Cortex of kidney (tissue), 1 donor: ENCODE data around the gene RAD51B.
"Not testable (repeated sequence)": the region's sequence is repeated elsewhere in the genome, so short reads cannot be mapped to it uniquely, and the experiment has no call there.

ENCODE experiments used
- DNase-seq: peaks from one replicate; lab custom pipeline; 2025; lab: John Stamatoyannopoulos, UW

Gene RAD51B

DNA sequence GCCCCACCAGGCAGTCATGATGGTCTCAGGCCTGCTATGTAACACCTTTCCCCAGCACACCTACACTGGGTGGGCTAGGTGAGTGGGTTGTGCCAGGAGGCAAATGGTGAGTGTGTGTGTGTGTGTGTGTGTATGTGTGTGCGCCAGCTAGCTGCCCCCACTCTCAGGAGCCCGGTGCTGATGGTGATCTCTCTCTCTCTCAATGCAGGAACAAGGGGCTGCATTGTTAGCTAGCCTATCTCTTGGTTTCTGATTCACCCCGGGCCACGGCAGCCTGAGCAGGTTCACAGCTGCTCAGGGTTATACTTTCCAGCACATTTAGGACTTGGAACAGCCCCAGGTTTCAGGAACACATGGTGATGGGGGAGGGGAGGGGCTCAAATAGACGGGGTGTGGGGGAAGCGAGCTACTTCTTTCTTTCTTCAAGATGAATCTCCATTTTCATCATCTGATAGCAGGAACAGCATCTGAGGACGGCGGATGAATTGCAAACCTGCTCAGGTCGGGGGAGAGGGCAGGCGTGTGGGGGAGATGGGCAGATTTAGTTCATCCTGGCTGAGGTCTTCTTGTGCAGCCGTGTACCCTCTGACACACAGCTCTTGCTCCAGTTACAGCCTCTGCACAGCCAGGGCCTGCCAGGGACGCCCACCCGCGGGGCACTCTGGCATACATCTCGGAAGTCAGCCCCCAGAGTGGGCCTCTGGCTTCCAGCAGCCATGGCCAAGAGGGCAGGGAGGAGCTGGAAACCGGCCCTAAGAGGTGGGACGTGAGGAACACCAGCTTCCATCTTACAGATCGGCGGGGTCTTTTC is 835.6 kb downstream of the RAD51B start:
- DNase-seq, result no peak

GRCh38 chr14:68655911-68656316 is 836.3 kb downstream of the RAD51B start:
- DNase-seq, result no peak

DNA sequence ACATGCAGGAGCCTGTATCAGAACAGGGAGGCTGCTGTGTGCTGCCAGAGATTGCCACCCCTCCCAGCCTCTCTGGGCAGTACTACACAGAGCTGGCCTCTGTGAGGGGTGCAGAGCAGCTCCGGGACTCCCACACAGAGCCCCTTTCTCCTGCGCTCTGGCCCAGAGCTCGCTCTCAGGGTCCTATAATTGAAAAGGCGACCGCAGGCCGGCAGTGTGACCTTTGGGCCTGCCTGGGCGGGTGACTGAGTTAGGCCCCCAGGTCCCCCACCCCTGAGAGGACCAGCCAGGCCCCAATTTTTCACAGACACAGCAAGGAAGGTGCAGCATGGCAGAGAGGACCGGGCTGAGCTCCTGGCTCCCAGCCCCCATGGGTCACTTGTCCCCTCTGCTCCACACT is 836.9 kb downstream of the RAD51B start:
- DNase-seq, result no peak

DNA sequence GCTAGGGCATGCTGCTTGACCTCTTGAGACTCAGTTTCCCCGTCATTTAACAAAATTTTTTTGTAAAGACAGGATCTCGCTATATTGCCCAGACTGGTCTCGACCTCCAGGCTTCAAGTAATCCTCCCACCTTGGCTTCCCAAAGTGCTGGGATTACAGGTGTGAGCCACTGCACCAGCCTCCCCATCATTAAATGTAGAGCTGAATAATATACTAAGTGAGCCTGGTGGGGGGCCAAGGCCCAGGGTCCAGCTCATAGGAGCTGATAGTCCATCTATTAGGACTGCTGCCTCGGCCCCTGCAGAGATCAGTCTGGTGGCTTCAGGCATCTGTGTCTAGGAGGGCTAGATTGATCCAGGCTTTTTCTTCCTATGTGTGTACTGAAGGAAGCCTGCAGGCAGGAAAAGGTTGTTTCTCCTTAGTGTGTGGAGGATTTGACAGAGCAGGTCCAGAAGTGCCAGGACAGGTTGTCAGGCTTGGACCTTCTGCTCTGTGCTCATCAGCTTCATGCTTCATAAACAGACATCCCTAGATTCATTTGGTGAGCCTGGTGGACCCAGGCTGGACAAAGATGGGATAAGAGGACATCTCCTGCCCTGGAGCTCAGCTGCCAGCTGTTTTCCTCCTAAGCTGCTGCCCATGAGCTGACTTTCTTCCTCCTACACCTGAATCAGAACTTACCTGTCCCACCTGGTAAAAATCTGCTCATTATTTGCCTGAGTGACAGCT is 837.9 kb downstream of the RAD51B start:
- no peak for DNase-seq

GRCh38 chr14:68658029-68658509 is 838.5 kb downstream of the RAD51B start:
- DNase-seq, result no peak

DNA sequence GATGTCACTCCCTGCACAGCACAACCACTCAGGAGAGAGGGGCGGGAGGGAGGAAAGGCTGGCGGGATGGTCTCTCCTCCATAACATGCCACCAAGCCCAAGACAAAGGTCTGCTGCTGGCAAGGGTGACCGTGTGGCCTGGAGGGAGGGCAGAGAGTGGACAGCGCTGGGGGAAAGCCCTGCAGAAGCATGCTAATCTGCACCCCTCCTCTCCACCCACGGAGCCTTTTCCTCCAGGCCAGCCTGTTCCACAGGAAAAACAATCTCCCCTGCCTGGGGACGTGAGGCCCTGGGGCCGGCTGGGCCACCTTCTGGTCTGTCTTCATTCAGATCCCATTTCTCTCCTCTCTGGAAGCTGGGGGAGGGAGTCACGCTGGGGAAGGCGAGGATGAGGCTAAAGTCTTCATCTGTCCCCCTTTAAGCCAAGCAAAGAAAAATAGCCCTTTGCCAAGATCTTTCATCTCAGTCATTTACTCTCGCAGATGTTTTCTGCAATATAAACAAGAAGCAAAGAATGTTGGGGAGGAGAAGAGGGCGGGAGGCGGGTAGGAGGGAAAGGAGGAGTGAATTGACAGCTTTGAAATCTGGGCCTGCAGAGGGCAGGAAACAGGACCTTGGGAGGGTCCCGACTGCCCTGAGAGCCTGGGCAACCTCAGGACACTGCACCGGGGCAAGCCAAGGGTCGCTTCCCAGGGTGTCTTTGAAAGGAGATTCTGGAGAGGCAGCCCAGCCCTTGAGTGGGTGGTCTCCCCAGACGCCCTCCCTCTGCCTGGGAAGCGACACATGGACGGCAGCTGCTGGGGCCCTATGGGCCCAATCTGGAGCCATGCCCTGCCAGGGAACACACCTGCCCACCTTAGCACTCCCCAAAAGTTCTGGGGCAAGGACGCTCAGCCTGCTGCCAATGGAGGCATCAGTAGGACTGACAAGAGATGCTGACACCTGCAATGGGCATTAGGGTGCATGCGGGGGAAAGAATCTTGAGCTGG is 839.7 kb downstream of the RAD51B start:
- DNase-seq, result no peak

- no peak for DNase-seq
Observed at GRCh38 chr14:68660495-68660894, 840.9 kb downstream of the RAD51B start.

DNA sequence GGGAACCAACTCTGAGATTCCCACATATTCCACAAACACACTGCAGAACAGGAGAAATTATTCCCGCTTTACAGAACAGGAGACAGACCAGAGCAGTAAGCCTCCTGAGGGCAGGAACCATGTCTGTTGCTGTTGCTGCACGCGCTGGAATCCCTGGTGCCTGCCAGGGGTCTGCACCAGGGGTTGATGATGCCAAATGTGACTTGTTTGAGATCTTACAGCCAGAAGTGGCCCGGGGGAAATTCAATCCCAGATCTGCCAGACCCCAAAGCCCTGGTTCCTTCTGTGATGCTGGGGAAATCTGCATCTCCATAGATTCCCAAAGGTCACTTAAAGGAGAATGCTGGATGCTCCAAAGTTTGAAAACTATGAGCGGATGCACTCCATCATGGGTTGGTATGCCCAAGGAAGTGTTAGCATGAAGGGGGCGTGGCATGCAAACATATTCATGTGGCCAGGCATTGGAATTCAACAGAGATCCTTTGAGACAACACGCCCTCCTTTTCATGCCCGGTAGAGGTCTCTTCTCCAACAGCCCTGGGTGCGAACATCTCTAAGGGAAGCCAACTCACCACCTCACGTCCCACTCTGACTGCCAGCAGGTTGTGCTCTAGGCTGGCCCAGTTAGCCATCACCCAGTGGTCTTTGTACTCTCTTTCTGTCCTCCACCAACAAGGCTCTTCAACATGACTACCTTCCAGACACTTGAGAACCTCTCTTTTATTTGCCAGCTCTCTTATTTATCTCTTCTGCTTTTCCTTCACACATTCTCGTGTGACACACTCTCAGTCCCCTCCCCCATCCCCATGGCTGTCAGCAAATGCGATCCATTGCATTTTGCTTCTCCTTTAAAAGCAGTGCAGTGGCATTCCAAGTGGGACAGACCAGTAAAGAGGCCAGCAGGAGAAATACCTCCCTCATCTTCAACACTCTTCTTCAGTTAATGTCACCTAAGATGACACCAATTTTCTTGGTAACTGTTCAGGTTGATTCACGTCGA is 841.9 kb downstream of the RAD51B start:
- no peak for DNase-seq

DNA sequence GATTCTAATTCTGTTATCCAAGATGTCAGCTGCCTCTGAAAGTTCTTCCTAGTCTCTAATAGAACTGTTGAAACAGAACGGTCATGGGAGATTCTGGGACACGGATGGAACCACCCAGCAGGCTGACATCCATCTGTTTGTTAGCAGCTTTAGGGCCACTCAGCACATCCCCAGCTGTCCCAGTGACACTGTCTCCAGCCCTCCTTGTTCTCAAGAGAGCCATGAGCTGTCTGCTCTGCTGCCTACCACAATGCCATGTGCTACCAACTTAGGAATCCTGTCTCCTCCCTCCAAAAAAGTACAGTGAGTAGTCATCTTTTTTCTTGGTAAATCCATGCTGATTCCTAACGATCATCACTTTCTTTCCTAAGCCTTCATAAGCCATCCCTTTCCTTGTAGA is 842.8 kb downstream of the RAD51B start:
- no peak for DNase-seq

- not testable (repeated sequence) for DNase-seq
Observed at GRCh38 chr14:68662826-68663225, 843.2 kb downstream of the RAD51B start.

DNA sequence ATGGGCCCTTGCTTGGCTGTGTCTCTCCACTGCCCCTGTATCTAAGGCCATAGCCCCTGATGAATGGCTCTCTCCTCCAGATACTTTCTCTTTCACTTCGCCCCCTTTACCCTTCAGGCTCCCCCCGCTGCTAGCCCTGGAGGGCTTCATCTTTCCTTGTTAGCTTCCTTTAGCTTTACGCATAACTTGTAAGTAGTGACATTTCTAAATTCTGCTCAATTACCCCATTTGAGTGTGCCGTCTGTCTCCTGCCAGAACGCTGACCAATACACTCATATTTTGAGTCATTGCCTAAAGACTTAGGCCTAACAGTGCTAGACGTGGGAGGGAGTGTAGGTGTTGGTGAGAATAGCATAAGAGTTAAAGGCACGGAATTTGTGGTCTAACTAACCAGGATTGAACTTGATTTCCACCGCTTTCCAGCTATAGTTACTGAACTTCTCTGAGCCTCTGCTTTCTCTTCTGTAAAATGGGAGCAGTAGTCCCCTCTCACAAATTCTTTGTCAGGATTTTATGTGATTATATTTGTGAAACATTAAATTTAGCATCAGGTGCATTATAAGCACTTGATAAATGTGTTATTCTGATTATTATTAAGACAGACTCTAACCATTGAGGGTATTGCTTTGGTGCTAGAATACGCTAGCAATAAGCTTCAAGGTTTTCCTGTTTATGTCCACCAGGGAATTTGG is 844.0 kb downstream of the RAD51B start:
- no peak for DNase-seq

DNA sequence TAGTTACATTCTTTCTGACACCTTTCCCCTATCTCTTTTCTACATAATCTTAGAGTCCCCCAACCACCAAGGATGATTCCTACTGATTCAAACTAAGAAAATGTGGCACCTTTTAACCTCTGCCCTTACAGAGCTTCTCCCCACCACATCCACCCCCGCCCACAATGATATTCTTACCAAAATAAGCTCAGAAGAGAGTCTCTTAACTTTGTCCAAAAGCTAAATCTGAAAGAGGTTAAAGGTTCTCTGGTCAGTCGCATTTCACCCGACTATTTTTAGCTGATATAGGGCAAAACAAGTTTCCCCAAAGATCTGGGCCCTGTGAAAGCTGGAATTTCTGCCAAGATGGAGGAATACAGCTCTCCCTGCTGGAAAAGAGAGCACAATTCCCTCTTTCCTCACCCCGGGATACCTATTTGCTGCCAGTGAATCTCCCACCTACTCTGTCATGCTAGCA is 844.7 kb downstream of the RAD51B start:
- no peak for DNase-seq

DNA sequence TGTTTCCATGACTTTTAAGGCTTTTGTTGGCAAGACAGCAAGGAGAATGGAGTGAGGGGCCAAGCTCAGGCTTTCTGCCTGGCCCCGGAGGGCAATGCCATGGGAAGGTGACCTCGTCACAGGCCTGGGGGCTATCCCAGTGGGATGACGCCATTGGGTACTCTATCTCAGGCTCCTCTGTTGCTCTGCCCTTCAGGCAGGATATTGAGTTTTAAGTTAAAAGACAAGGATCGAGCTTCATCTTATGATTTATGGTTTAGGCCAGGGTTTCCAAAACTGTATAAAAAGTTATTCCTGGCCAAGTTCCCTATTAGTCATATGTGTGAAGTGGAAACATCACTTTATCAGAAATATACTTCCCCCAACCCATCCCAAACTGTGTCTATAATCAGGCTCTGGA is 845.6 kb downstream of the RAD51B start:
- DNase-seq, result no peak

DNA sequence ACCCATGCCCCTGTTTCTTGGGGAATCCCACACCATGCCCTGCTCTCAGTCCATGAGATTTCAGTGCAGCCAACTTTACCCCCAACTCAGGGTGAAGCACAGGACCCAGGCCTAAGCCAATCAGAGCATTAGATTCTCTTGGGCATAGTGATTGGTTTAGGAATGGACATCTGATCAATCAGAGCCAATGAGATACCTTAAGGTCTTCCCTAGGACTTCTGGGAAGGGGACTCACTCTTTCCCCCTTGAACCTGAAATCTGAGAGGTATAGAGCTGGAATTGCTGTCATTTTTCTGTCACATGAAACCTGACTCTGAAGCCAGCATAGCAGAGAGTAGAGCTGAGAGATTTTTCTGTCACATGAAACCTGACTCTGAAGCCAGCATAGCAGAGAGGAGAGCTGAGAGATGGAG is 846.2 kb downstream of the RAD51B start:
- DNase-seq, result no peak

- DNase-seq, result no peak
Observed at GRCh38 chr14:68666236-68666635, 846.7 kb downstream of the RAD51B start.

GRCh38 chr14:68666899-68667298 is 847.3 kb downstream of the RAD51B start:
- DNase-seq, result no peak

- no peak for DNase-seq
Observed at GRCh38 chr14:68667313-68667791, 847.8 kb downstream of the RAD51B start.

DNA sequence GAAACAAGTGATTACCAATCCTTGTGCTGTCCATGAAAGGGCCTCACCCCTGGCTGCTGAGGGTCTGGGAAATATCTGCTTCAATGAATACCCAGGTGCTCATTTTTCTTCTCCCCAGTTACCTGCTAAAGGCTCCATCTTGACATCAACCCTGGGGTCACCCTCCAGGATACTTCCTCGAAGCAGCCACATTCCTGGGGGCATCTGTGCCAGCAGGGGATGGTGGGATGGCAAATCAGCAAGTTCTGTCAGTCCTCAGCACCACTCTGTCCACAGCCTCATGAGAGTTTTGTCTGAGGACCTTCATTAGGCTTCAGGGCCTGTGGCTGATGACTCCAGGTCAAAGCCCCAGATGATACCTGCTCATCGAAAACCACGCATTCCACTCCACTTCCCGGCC is 848.4 kb downstream of the RAD51B start:
- DNase-seq, result no peak

- DNase-seq, result no peak
Observed at GRCh38 chr14:68668531-68668930, 849.0 kb downstream of the RAD51B start.

DNA sequence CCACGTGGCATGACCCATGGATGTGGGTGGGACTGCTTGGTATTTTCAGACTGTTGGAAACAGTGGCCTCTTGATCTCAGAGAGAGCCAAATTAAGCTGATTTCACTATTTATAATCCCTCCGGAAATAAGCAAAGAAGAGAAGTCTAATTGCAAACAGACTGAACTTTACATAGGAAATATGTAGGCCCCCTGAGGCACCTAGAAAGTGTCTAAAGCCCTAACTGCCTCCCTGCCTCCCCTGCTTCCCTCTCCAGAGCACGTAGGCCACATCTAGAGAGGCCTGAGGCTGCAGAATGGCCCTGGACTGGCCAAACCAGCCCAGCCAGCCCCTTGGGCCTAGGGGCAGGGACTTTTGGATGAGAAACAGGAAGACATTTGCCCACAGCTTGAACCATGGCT is 849.5 kb downstream of the RAD51B start:
- no peak for DNase-seq
